HepG2 (cell line): Measurements from ENCODE around the gene MTHFSD.

Experiments used
- CTCF ChIP-seq: sonication (generic); formaldehyde crosslinking; IDR thresholded peaks from 2 replicates; pipeline ENCODE4 v1.5.0; 2020; ENCODE audit warnings: mild to moderate bottlenecking, missing genetic modification reagents, moderate library complexity
- FOSL1 ChIP-seq: sonication (generic); formaldehyde crosslinking; IDR thresholded peaks from 2 replicates; pipeline ENCODE4 v1.9.0; 2021; ENCODE audit warnings: missing genetic modification reagents, borderline replicate concordance
- HCFC1 ChIP-seq: fragments of 150-350 bp; IDR thresholded peaks from 2 replicates; pipeline ENCODE4 v1.6.1; 2014; ENCODE audit warnings: low read depth, low read length
- MAX ChIP-seq: IDR thresholded peaks from 2 replicates; pipeline ENCODE4 v1.6.1; 2012; ENCODE audit warnings: inconsistent platforms
- POLR2A ChIP-seq, 2 experiments: IDR thresholded peaks; 2 replicates each; pipeline ENCODE4 v1.6.1; 2011; ENCODE audit warnings: low read depth in 2 of 2, low read length in 2 of 2, mild to moderate bottlenecking in 1 of 2, moderate library complexity in 1 of 2; ENCODE audit not compliant: insufficient read depth in 1 of 2
- PPARG ChIP-seq: conservative IDR thresholded peaks from 2 replicates; pipeline ENCODE4 v1.6.1; 2016; ENCODE audit warnings: missing biosample characterization, missing genetic modification reagents
- TAF1 ChIP-seq: sonication (generic); formaldehyde crosslinking; IDR thresholded peaks from 2 replicates; pipeline ENCODE4 v1.4.0; 2020; ENCODE audit warnings: missing genetic modification reagents
- ZBTB33 ChIP-seq: sonication (generic); formaldehyde crosslinking; IDR thresholded peaks from 2 replicates; pipeline ENCODE4 v1.4.0; 2020; ENCODE audit warnings: missing genetic modification reagents
- ZNF275 ChIP-seq: sonication (generic); formaldehyde crosslinking; IDR thresholded peaks from 2 replicates; pipeline ENCODE4 v1.8.0; 2022; ENCODE audit warnings: missing genetic modification reagents, mild to moderate bottlenecking, inconsistent platforms, borderline replicate concordance
- TF ChIP-seq, protein P1 (sequence below): sonication (generic); formaldehyde crosslinking; IDR thresholded peaks from 2 replicates; pipeline ENCODE4 v1.5.0; 2020; ENCODE audit warnings: missing genetic modification reagents

DNA sequence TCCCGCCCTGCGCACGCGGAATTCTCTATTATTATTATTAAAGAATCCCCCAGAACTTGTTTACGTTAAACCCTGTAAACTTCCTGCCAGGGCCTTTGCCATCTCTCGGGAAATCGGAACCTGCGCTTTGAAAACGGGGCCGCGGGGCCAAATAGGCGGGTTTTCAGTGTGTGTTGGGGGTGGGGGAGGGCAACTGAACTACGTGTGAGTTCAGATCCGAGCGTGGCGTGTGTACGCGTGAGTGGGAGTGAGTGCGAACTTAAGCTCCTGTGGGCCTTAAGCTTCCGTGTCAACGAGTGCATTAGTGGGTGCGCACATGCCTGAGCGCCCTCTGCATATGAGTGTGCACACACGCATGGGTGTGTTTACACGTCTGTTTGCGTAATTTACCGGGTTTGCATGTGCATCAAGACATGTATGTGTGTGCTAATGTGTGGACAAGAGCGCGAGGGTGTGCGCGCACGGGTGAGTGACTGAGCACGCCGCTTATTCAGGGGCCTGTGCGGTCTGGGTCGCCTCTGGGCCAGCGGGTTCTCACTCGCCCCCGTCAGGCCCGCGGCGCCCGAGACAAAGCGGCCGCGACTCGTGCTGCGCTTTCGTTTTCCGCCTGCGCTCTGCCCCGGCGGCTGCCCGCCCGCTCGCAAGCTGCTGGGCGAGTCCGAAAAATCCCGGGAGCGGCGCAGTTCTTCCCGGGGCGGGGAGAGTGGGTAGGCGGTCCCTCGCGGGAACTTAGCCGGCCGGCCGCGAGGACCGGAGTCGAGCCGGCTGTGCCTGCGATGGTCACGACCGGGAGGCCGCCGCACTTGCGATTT is 45.9 kb downstream of the MTHFSD start:
- TF ChIP-seq HCFC1 (no peak), ZNF275 (no peak), MAX (no peak), PPARG (no peak), FOSL1 (no peak), POLR2A (IDR thresholded peaks at IDR 0.05; ENCODE audit: insufficient read depth in 1 of 2, low read depth in 2 of 2, low read length in 2 of 2) (no peak), ZBTB33 (CRISPR knock-in tag) (no peak), TAF1 (CRISPR knock-in tag) (no peak), CTCF (CRISPR knock-in tag) (no peak)
- TF ChIP-seq, protein P1, sequence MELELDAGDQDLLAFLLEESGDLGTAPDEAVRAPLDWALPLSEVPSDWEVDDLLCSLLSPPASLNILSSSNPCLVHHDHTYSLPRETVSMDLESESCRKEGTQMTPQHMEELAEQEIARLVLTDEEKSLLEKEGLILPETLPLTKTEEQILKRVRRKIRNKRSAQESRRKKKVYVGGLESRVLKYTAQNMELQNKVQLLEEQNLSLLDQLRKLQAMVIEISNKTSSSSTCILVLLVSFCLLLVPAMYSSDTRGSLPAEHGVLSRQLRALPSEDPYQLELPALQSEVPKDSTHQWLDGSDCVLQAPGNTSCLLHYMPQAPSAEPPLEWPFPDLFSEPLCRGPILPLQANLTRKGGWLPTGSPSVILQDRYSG (CRISPR knock-in tag) = no peak
